Dermis blood vessel endothelial cell (primary cell): Measurements from ENCODE around the gene RFX1. TPM values are rescaled to one million over a fixed set of nuclear protein-coding genes. Genes with fewer than 3 reads are reported as not detected.
"Not testable (repeated sequence)": the region's sequence is repeated elsewhere in the genome, so short reads cannot be mapped to it uniquely, and the experiment has no call there.

Experiments used
- DNase-seq: peaks from one replicate; pipeline ENCODE4 v3.0.0; 2010
- total RNA-seq: library from RNA; depleted of rRNA; stranded (reverse); fragments of >200 nt; gene quantifications from 2 replicates; pipeline ENCODE4 v1.2.3, GENCODE V29; 2014

RFX1 gene
- 2.0 and 7.5 TPM in 2 replicates for total RNA-seq

GRCh38 chr19:14006085-14006765 is at the start of gene RFX1:
TSS of gene RFX1 (minus strand) at chr19:14006320. CDS start at chr19:13993843, 12,477 bp downstream.
- DNase-seq: peak; percentile 100

GRCh38 chr19:14055396-14055795 is 49.3 kb upstream of the RFX1 start:
- no peak for DNase-seq

- DNase-seq: no peak
Measured at GRCh38 chr19:14054721-14055120, 48.6 kb upstream of the RFX1 start.

- no peak for DNase-seq
Measured at GRCh38 chr19:14054099-14054498, 48.0 kb upstream of the RFX1 start.

GRCh38 chr19:14053500-14053899 is 47.4 kb upstream of the RFX1 start:
- no peak for DNase-seq

GRCh38 chr19:14053032-14053431 is 46.9 kb upstream of the RFX1 start:
- DNase-seq: no peak

GRCh38 chr19:14052470-14052869 is 46.4 kb upstream of the RFX1 start:
- DNase-seq: no peak

GRCh38 chr19:14051980-14052379 is 45.9 kb upstream of the RFX1 start:
- no peak for DNase-seq

GRCh38 chr19:14050961-14051360 is 44.8 kb upstream of the RFX1 start:
- DNase-seq: not testable (repeated sequence)

- DNase-seq: no peak
Measured at GRCh38 chr19:14050512-14050911, 44.4 kb upstream of the RFX1 start.

- DNase-seq: peak; percentile 62
Measured at GRCh38 chr19:14048443-14049153, 42.5 kb upstream of the RFX1 start.

- not testable (repeated sequence) for DNase-seq
Measured at GRCh38 chr19:14047866-14048265, 41.7 kb upstream of the RFX1 start.

- peak; percentile 84 for DNase-seq
Measured at GRCh38 chr19:14042659-14043608, 36.8 kb upstream of the RFX1 start.

GRCh38 chr19:14039181-14039580 is 33.1 kb upstream of the RFX1 start:
- DNase-seq: no peak

- no peak for DNase-seq
Measured at GRCh38 chr19:14035706-14036105, 29.6 kb upstream of the RFX1 start.

- DNase-seq: not testable (repeated sequence)
Measured at GRCh38 chr19:14035159-14035558, 29.0 kb upstream of the RFX1 start.

GRCh38 chr19:14033946-14034345 is 27.8 kb upstream of the RFX1 start:
- no peak for DNase-seq

- DNase-seq: peak; percentile 60
Measured at GRCh38 chr19:14031719-14032480, 25.8 kb upstream of the RFX1 start, which contains the start of gene IL27RA. TSS of gene IL27RA (plus strand) at chr19:14031762. CDS start at chr19:14031873, 111 bp downstream.

GRCh38 chr19:14030997-14031718 is 25.0 kb upstream of the RFX1 start:
- no peak for DNase-seq

GRCh38 chr19:14028901-14029300 is 22.8 kb upstream of the RFX1 start:
- DNase-seq: no peak

- no peak for DNase-seq
Measured at GRCh38 chr19:14027856-14028450, 21.8 kb upstream of the RFX1 start, which contains the start of gene RLN3. TSS of gene RLN3 (plus strand) at chr19:14028148. CDS start at chr19:14028205, 57 bp downstream.
